Lower leg skin (tissue), 3 donors: ENCODE results near the gene GAB1.

Experiments used
- POLR2A ChIP-seq, 2 donors: fragments of 450-650 bp; IDR thresholded peaks; one replicate each; pipeline ENCODE4 v1.6.1; 2016 to 2017; ENCODE audit warnings: antibody characterized with exemption in 2 of 2, mild to moderate bottlenecking in 1 of 2, moderate library complexity in 1 of 2
- TF ChIP-seq, protein P1 (sequence below), 3 donors: fragments of 450-650 bp; IDR thresholded peaks; one replicate each; pipeline ENCODE4 v1.5.1; 2016; ENCODE audit warnings: antibody characterized with exemption in 3 of 3, mild to moderate bottlenecking in 3 of 3, moderate library complexity in 2 of 3

DNA sequence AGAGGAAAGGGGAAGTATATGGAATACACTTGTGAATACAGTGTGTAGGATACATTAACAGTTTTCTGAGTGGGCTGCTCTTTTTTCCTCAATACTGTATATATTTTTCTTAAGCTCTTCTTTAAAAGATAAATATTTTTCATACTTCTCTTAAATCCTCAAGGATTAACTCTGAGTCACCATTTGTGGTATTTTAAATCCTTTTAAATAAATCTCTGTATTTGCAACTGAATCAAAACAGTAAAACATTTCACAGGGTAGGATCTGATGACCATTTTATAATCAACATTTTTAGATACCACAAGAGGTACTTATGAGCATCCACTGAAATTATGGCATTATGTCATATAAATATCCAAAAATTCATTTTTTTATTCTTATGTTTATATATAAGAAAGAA lies 87.6 kb downstream of the GAB1 start:
- TF ChIP-seq POLR2A (IDR thresholded peaks at IDR 0.05): no peak
- TF ChIP-seq, protein P1, sequence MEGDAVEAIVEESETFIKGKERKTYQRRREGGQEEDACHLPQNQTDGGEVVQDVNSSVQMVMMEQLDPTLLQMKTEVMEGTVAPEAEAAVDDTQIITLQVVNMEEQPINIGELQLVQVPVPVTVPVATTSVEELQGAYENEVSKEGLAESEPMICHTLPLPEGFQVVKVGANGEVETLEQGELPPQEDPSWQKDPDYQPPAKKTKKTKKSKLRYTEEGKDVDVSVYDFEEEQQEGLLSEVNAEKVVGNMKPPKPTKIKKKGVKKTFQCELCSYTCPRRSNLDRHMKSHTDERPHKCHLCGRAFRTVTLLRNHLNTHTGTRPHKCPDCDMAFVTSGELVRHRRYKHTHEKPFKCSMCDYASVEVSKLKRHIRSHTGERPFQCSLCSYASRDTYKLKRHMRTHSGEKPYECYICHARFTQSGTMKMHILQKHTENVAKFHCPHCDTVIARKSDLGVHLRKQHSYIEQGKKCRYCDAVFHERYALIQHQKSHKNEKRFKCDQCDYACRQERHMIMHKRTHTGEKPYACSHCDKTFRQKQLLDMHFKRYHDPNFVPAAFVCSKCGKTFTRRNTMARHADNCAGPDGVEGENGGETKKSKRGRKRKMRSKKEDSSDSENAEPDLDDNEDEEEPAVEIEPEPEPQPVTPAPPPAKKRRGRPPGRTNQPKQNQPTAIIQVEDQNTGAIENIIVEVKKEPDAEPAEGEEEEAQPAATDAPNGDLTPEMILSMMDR (IDR thresholded peaks at IDR 0.05): no peak
